Adipose tissue (tissue), 3 donors: ENCODE results near the gene VAMP8. TPM values are rescaled to one million over a fixed set of nuclear protein-coding genes. Genes with fewer than 3 reads are reported as not detected.
A peak's percentile ranks its signal among the peaks of the same experiment; 100 is the strongest.
"Not testable (repeated sequence)": the region's sequence is repeated elsewhere in the genome, so short reads cannot be mapped to it uniquely, and the experiment has no call there.

Experiments
- H3K27ac ChIP-seq: one replicate; pipeline ENCODE4 v1.5.1; 2013; ENCODE audit warnings: low read depth, low read length
- WGBS, 3 donors: extraction: QIAGEN DNeasy Blood & Tissue Kit; methylation state at CpG; one replicate each; pipeline ENCODE4 v1.1.7; 2013; 5-methylcytosine and 5-hydroxymethylcytosine counted together
- polyA plus RNA-seq, 3 donors: library from polyadenylated mRNA; stranded (reverse); fragments of 200-250 nt; gene quantifications; one replicate each; pipeline ENCODE4 v1.2.3, GENCODE V29; 2013
- donor health status: healthy with polysubstance abuse.
- donor health status: Bipolar disorder and iron deficiency.
- donor health status: healthy.

Gene VAMP8
- polyA plus RNA-seq, 3 donors: 67.7 to 151 (median 138) TPM

DNA sequence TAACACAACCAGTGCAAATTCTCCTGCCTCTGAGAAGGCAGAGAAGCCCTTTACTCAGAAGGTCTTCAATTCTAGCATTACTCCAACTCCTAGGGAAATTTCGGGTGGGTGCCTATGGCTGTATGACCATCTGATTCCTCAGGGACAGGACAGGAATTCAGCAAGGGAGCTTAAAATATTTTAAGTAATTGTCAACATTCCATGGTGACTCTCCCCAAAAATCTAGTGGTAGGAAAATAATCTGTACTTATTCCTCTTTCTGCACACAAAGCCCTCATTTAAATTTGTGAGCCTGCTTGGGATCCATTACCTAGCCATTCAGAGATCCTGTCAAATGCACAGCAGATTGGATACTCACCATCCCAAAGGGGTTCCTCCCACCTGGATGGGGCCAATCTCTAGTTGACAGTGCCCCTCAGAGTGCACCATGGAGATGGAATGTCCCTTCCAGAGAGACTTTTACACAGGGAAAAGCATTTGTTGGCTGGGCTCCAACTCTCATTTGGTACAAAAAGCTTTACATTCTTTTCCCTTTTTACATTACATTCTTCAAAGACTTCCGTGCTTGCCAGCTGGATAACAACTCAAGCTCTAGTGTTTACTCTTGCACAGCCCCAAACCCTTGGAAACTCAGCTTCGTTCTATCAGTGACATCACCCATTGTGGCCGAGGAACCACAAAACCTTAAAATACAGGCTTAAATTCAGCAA lies 28.2 kb downstream of the VAMP8 start:
- H3K27ac ChIP-seq: no peak overlapping the region
- WGBS, 3 donors: 35 to 59% (median 56%) methylated on average over 4 of the region's 4 CpGs

DNA sequence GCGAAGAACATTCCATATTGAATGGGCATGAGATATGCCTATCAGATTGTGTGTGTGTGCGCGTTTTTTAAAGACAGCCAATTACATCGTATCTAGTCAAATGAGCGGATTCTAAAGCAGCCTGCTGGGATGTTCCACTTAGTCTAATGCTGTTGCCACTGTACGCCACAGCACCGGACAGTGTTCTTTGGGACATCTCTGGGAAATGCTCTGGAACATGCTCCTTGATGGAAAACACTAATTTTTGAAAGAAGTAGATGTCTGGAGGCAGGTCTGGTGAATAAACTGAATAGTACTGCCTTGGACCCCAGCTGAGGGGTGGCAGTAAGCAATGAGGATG lies 28.7 kb downstream of the VAMP8 start:
- WGBS, 3 donors: 77 to 86% (median 82%) methylated on average over 7 of the region's 7 CpGs
- no peak overlapping the region for H3K27ac ChIP-seq

DNA sequence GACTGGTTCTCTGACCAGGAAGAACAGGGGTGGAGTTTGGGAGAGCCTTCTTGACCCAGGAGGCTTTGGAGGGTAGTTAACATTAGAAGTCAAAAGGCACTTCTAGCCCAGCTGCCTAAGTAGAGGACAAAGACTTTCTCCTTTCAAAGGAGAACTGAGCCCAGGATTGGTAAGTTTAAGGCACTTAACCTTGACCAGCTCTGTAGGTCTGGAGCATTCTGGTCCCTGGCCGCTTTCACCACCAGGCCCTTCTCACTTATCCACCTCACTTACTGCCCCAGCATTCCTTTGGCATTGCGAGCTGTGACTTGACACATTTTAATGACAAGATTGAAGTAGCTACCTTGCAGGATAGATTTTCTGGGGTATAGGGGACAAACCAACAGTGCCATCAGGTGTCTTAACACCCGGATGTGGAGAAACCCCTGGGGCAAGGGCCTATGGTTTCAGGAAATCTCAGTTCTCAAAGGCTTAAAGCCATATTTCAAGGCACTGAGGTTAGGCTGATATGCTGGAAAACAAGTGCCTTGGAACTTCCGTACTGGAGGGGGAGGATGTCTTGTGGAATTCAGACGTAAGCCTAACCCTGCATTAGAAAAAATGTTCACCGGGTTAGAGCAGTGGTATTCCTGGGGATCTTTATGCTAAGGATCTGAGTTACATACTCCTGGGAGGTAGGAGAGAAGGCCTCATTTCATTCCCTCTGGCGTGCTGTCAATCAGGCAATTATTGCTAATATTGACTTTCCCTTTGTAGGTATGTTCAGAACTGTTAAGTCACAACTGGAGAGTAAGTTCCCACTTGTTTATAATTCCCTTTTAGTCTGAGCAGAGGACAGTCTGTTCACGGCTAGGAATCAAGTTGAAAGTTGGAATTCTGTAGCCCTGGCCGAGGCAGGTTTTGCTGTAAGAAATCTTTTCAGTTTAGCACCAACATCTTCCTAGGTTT lies 30.2 kb downstream of the VAMP8 start:
- WGBS, 3 donors: 72 to 77% (median 73%) methylated on average over 9 of the region's 9 CpGs
- H3K27ac ChIP-seq: no peak overlapping the region

DNA sequence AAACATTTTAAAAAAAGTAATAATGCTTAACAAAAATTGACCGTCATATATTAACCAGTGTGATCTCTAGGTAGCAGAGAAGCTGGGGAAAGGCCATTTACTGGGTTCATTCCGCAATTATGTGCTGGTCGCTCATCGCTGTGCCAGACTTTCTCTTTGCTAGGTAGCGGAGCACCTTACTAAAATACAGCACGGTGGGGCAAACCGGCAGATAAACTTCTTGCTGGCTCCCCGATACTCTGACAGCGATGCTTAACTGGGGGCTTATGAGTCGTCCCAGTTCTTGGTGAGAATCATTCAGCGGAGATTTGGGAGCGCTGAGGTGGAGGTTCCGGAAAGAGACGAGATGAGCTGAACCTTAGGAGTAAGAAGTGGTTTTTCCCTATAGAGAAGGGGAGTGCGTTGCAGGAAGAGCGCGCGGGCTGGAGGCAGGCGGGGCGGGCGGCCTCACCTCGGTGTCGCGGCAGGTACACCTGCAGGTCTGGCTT lies 33.9 kb downstream of the VAMP8 start:
- no peak overlapping the region for H3K27ac ChIP-seq
- WGBS, 3 donors: 5 to 11% (median 8%) methylated on average over 23 to 24 of the region's 24 CpGs

DNA sequence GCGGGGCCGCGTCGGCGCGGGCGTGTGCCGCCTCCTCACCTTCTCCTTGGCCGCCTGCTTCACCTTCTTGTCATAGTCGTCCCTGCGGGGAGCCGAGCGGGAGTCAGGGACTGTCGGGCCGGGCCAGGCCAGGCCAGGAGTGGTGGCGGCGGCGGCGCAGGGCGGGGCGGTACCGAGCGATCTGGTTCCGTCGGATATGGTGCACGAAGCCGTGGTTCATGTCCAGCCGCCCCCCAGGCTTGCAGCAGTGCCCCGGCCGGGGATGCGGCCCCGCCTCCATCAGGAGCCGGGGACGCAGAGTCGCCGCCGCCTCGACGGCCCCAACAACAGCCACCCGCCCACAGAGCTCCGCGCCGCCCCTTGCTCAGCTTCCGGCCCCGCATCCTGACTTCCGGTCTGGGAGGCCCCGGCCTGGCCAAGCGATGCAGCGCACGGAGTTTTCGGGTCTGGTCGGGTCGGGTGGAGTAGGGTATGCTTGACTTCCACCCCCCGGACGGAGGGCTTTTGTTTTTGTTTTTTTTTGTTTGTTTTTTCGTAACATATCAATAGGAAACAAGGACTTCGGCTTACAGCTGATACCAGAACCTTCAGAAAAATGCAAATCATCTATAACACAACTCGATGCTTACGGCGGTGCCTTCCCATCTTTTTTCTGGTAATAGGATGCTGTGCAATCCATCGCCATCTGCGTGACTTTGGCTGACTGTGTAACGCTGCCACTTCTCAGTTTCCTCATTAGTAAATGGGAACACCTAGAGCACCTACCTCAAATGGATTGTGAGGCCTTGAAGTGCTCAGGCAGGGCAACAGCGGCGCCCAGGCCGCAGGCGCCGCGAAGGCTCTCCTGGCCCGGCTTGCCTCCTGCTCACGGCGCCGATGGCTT lies 34.6 kb downstream of the VAMP8 start, which contains the start of gene C2orf68:
TSS of gene C2orf68 (minus strand) at position 362 of the 883 bp plus-strand sequence. CDS start at position 280, 82 bp downstream.
- H3K27ac ChIP-seq: peak within 1 kb of the TSS; percentile 86
- WGBS, 3 donors: 7 to 12% (median 10%) methylated on average over 59 to 73 of the region's 73 CpGs

DNA sequence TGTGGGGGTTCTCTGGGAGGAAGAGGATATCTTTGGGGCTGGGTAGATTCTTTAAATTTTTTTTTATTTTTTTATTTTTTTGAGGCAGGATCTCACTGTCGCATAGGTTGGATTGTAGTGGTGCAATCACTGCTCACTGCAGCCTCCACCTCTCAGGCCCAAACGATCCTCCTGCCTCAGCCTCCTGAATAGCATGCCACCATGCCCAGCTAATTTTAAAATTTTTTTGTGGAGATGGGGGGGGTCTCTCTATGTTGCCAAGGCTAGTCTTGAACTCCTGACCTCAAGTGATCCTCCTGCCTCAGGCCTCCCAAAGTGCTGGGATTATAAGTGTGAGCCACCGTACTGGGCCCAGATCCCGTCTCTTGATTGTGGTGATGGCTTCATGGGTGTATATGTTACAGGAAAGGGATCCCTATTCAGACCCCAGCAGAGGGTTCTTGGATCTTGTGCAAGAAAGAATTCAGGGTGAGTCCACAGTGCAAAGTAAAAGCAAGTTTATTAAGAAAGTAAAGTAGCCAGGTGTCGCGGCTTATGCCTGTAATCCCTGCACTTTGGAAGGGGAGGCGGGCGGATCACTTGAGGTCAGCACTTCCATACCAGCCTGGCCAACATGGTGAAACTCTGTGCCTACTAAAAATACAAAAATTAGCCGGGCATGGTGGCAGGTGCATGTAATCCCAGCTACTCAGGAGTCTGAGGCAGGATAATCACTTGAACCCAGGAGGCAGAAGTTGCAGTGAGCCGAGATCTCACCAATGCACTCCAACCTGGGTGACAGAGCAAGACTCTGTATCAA lies 36.5 kb downstream of the VAMP8 start:
- 82 to 91% (median 85%) methylated on average over 10 of the region's 10 CpGs for WGBS, 3 donors
- H3K27ac ChIP-seq: no peak overlapping the region

DNA sequence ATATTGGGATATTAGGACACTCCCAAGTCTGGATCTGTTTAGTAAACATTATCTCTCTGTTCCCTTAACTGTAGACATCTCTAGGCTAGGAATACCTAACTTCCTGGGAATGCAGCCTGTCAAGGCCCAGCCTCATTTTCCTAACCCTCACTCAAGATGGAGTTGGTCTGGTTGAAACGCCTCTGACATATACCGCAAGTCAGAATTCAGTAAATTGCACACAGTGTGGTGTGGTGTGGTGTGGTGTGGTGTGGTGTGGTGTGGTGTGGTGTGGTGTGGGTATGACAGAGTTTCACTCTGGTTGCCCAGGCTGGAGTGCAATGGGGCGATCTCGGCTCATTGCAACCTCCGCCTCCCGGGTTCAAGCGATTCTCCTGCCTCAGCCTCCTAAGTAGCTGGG lies 37.4 kb downstream of the VAMP8 start:
- not testable (repeated sequence) for H3K27ac ChIP-seq
- WGBS, 3 donors: 94 to 97% (median 95%) methylated on average over 7 of the region's 7 CpGs

DNA sequence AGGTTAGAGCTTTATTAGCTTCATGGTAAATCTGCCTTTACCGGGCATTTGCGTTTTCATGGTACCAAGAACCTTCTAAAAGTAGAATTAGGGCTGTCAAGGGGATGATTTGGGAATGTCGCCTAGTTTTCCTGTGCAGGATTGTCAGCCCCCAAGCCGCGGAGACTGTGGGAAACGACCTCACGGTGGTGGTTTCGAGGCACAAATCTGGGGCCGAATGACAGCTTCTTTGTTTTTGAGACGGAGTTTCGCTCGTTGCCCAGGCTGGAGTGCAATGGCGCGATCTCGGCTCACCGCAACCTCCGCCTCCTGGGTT lies 38.0 kb downstream of the VAMP8 start:
- no peak overlapping the region for H3K27ac ChIP-seq

DNA sequence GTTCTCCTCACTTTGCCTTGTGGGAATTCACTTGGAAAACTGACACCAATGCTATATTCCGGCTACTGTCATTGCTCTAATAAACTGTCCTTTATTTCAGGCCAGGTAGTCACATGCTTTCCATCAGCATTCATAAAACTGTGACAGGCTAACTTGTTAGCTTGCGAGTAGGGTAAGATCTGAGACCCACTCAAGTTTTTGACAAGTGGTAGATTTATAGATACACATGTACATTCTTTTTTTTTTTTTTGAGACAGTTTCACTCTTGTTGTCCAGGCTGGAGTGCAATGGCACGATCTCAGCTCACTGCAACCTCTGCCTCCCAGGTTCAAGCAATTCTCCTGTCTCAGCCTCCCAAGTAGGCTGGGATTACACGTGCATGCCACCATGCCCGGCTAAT lies 40.3 kb downstream of the VAMP8 start:
- not testable (repeated sequence) for H3K27ac ChIP-seq
- WGBS, 3 donors: 72 to 89% (median 86%) methylated on average over 5 of the region's 5 CpGs

More for the DNA sequence above, 38.0 kb downstream of the VAMP8 start:
- WGBS, 3 donors: 81 to 90% (median 88%) methylated on average over 17 of the region's 17 CpGs

DNA sequence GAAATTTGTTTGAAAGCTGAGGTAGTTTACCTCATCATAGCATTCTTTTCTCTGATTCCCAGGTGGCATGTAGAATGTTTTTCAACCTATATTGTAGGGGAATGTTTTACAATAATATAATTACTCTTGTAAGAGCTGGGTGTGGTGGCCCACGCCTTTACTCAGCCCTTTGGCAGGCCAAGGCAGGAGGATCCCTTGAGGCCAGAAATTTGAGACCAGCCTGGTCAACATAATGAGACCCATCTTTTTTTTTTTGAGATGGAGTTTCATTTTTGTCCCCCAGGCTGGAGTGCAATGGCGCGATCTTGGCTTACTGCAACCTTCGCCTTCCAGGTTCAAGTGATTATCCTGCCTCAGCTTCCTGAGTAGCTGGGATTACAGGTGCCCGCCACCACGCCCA lies 42.2 kb downstream of the VAMP8 start:
- 92 to 95% (median 94%) methylated on average over 6 of the region's 6 CpGs for WGBS, 3 donors
- H3K27ac ChIP-seq: no peak overlapping the region

DNA sequence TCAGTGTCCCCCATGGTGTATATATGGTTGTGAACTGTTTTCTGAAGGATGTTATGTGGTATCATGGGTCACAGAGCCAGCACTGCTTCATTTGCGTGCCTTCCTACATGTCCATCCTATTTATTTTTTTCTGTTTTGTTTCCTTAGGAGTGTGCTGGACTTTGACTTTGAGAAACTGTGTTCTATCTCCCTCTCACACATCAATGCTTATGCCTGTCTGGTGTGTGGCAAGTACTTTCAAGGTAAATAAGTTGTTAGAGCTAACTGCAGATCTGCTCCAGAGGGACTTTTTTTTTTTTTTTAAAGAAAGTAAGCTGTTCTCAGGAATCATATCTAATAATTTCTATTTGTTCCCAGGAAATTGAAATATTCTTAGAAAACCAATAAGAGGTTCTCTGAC lies 44.0 kb downstream of the VAMP8 start:
- 91 to 100% (median 93%) methylated on average over 1 of the region's 1 CpG for WGBS, 3 donors
- no peak overlapping the region for H3K27ac ChIP-seq

DNA sequence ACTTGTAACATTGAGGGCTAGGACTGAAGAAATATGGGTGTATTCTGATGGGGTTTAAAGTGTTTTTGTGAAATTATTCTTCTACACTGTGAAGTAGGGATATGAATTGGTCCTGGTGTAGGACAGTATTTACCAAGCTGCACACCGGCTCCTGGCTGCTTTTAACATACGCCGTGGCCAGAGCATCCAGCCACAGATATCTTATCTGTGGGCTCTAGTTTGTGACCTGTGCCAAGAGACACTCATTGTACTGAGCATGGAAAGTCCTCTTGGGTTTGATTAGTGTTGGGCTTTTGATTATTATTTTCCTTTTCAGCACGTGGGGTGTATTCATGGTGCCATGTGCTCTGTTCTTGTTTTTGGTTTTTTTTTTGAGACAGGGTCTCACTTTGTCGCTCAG lies 46.6 kb downstream of the VAMP8 start:
- 75 to 96% (median 89%) methylated on average over 5 of the region's 5 CpGs for WGBS, 3 donors
- H3K27ac ChIP-seq: no peak overlapping the region

DNA sequence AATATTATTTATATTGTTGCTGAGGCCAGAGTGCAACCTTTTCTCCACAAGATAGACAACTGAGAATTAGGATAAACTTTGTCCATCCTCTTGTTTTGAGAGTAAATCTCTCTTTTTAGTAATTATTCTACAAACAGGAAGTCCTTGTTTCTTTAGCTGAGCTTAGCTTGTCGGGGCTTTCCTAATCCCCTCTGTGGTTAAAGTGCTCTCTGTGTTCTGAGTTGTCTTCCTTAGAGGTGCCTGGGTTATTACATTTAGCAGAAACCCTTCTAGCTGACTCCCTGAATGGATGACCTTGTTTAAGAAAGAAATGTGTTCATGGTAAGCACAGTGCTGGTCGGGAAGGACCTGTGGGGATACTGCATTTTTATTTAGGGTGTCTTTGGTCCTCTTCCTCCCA lies 51.3 kb downstream of the VAMP8 start:
- no peak overlapping the region for H3K27ac ChIP-seq
- 56 to 77% (median 67%) methylated on average over 2 of the region's 2 CpGs for WGBS, 3 donors

DNA sequence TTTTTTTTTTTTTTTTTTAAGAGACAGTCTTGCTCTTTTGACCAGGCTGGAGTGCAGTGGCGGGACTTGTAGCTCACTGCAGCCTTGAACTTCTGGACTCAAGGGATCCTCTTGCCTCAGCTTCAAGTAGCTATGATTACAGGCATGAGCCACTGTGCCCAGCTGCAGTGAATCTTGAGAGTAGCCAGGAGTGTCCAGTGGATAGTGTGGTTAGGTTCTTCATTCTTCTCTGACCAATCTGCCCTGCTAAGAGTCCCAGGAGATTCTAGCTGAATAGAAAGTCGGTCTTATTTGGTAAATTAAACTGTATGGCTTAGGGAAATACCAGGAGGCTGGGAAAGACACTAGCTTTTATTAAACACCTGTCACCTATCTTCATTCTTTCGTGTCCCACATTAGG lies 53.9 kb downstream of the VAMP8 start:
- WGBS, 3 donors: 79 to 89% (median 89%) methylated on average over 3 of the region's 3 CpGs
- no peak overlapping the region for H3K27ac ChIP-seq
